HG03432 (cell line): ENCODE data around the gene SCAF1.
A peak's percentile ranks its signal among the peaks of the same experiment; 100 is the strongest.

Experiments
- ATAC-seq: cut with Tn5 transposase; IDR thresholded peaks from one replicate; pipeline ENCODE4 v1.9.1; 2021; ENCODE audit warnings: mild to moderate bottlenecking, moderate library complexity; ENCODE audit not compliant: unreplicated experiment

The SCAF1 gene

DNA sequence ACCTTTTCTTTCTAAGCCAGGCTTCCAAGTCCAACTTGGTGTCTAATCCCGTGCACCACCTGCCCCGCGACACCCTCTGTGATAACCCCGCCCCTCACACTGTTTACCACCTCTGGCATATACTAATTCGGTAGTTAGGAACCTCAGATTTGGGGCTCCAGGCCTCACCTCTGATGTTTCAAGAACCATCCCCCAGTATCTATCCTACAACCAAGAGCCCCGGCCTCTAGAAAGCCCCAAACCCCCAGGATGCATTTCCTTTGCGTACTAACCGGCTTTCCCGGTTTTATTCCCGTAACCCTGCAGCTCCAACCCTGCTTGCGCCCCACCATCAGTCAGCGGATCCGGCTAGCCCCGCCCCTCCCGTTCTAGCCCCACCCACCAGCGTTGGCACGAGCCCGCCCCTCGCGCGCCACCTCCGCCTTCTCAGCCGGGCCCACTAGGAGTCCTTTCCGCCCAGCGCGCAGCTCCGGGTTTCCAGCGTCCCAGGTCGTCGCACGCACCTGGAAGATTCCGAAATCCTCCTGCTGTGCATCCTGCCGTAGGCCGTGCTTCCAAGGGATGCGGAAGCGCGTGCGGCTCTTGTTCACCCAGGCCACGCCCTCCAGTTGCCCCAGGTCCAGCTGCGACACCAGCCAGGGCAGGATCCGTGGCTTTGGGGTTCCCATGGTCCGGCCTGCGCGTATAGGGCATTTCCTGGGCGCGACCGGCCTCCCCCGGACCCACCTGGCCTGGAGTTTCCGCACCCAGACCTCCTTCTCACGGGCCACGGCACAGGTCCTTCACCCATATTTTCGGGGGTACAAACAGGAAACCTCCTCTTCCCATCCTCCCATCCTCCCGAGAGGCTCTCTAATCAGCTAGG, 22.4 kb downstream of the SCAF1 start:
- ATAC-seq: peak; percentile 47

DNA sequence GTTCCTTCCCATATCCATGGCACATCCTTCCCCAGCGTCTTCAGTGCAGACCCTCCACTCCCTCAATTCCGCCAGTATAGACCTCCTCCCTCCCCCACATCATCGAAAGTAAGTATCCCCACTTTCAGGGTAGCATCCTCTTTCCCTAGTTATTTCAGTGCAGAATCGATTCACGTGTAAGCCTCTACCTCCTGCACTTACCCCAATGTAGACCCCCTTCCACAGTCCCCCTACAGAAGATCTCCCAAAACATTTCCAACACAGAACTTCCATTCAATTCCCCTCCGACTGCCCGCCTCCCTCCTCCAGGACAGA, 23.0 kb downstream of the SCAF1 start:
- ATAC-seq: no peak

DNA sequence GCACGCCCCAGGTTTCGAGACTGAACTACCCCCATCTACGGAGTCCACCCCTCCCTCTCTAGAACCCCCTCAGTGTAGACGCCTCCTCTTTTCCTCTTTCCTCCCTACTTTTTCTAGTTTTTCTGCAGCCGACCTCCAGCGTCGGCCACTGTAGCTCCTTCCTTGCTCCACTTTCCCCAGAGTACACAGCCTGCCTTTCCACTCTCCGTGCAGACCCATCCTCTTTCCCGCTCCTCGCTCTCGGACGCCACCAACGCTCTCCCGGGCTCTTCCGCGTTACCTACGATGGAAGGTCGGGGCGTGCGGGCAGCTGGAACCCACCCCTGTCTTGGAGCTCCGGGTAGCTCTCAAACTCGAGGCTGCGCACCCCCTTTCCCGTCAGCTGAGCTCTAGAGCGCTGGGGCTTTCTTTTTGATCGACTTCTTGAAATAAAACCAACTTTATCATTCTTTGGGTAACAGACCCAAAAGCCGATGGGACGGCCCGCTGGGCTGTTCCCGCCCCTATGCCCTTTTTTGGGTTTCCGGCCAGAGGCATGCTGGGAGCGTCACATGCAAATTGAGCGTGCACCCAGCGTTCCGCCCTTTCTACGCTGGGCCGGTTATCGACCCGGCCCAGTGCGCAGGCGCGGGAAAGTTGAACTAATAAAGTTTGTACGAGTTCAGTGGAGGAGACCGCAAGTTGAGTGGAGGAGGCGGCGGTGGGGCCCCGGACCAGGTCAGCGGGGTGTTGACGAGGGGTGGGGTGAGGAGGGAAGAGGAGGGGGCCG, 23.5 kb downstream of the SCAF1 start, which contains the start of the genes BCL2L12 and IRF3:
BCL2L12 (plus strand) TSS at position 583 of the 769 bp plus-strand sequence. CDS start 760 bp downstream, outside the sequence.
IRF3 (minus strand) TSS at position 507 of the 769 bp plus-strand sequence. CDS start 1,019 bp downstream, outside the sequence.
- ATAC-seq: peak; percentile 71

DNA sequence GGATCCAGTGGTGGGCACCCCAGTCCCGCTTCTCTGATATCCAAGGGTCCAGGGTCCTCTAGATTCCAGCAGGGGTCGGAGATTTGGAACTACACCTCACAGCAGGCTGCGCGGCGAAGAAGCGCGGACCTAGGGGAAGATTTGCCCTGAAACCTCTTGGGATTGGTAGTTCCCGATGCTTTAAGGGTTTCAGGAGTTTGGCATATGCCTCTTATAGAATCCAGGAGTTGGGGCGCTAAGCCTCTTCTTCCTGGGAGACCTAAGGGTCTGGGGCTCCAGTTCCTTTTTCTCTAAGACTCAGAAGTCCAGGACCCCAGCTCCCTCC, 24.1 kb downstream of the SCAF1 start:
- ATAC-seq: no peak

DNA sequence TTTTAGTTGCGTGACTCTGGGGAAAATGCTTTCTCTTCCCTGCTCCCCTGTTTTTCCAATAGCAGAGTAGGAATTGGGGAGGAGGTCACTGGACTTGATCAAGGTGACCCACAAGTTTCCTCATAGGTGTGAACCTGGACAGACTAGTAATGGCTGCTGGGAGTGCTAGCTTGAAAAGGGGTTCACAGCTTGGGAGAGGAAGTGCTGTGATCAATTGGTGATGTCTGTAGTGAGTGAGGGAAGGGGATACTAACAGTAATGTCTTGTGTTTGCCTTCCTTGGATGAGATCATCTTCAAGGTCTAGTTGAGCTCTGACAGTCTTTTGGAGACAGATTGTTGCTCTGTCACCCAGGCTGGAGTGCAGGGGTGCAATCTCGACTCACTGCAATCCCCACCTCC, 25.5 kb downstream of the SCAF1 start:
- ATAC-seq: no peak

DNA sequence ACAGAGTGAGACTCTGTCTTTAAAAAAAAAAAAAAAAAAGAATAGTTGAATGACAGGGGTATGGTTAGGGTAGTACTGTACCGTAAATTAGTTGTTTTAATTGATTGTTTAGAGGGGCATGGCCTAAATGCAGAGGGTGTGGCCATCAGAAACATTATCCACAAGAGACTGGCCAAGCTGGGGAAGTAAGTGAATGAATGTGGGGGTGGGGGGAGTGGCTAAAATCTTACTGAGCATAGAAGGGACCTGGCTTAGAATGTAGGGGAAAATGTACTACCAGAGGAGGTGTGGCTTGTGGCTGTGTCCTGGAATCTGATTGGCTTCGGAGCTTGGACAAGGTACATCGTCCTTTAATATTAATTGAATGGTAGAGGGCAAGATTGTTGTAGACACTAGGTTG, 27.5 kb downstream of the SCAF1 start:
- ATAC-seq: no peak

DNA sequence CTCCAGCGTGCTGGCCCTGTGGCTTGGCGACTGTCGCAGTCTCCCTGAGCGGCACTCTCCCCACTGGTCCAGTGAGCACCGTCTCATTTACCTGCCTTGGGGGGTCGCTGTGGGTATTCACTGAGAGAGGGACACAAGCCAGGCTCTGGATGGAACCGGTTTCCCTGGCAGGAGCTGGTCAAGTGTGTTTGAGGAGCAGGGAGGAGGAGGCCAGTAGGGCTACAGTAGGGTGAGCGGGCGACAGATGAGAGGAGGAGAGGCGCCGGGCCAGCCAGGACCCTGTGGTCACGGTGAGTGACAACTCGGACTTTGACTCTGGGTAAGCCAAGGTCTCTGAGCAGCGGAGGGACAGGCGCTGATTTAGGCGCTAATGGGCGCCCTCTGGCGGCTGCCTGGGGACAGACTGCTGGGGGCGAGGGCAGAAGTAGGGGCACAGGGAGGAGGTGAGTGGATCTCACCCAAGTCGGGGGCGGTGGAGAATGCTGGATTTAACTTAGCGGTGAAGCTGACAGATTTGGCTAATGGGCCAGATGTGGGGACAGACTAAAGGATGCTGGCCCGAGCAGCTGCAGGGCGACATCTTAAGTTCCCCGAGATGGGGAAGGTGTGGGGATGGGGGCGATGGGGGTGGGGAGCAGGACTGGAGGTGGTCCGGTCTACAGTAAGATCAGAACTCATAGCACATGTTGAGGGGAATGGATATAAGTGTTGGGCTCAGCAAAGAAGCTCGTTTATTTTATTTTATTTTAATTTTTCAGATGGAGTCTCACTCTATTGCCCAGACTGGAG, 30.3 kb downstream of the SCAF1 start:
- no peak for ATAC-seq

DNA sequence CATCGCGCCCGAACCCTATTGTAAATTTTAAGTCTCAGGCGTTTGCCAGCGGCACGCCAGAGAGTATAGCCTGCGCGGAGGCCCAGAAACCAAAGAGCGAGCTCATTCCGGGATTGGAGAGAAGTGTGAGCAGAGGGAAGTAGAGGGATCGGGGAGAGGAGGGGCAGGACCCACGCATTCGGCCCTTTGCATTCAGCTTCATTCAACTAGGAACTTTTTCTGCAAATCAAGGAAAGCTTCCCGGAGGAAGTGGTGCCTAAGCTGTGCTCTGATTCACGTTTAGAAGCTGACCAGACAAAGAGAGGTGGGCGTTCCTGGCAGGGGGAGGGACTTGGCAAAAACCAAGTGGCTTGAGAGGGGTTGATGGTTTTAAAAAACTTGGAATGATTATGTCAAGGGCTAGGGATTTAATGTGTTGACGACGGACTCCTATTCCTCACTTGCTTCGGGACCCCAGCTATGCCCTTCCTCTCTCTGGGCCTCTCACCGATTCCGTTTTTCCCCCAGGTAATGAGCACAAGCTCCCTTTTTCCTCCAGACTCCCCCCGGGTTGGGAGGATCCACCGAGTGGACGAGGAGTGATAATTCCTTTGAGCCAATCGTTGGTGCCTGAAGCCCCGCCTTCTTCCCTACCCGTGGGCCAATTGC, 34.3 kb downstream of the SCAF1 start:
- ATAC-seq: peak; percentile 24

DNA sequence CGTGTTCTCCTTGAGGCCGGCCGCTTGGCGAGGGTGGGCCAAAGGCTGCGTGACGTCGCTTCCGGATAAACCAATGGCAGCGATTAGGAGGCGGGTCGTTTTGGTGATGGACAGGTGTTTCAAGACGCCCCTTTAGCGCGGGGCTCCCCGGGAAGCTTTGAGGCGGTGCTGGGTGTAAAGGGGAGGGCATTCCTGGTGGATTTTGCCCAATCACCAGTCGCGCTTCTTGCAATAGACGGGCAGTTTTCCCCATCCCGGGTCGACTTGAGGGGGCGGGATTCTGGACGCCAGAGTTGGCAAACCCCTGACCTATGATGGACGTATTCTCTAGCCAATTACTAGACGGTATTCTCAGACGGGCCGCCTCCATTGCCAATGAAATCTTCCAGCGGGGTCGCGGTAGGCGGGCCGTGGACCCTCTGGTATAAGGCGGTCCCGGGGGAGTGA, 34.8 kb downstream of the SCAF1 start:
- ATAC-seq: peak; percentile 62

DNA sequence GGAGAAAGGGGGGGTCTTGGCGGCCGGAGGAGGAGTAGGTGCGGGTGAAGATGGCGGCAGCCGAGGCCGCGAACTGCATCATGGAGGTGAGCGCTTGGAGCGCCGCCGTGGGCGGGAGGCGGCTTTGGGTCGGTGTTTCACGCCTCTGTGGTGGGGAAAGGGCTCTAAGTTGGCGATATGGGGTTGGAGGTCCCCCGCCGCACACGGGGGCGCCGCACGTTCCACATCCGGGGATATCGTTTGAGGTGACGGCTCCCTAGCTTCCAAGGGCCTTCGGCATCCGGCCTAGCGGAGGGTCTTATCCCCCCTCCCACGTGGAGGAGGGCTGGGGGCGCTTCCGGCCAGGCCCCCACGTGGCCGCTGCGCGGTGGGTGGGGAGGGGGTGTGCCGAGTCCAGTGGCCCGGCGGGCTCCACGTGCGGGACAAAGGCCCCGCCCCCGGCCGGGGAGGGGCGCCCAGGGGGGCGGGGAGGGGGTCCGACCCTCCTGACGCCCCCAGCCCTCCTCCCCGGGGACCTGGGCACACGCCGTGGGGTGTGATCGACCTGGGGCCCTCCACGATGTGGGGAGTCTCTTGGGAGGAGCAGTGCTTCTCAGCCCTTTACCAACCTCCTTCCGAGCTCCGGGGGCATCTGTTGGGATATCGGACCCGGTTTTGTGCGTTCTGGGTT, 35.4 kb downstream of the SCAF1 start, which contains the start of gene PRMT1:
PRMT1 (plus strand) TSS at position 41 of the 670 bp plus-strand sequence; CDS start at position 51, 10 bp downstream.
- no peak for ATAC-seq

DNA sequence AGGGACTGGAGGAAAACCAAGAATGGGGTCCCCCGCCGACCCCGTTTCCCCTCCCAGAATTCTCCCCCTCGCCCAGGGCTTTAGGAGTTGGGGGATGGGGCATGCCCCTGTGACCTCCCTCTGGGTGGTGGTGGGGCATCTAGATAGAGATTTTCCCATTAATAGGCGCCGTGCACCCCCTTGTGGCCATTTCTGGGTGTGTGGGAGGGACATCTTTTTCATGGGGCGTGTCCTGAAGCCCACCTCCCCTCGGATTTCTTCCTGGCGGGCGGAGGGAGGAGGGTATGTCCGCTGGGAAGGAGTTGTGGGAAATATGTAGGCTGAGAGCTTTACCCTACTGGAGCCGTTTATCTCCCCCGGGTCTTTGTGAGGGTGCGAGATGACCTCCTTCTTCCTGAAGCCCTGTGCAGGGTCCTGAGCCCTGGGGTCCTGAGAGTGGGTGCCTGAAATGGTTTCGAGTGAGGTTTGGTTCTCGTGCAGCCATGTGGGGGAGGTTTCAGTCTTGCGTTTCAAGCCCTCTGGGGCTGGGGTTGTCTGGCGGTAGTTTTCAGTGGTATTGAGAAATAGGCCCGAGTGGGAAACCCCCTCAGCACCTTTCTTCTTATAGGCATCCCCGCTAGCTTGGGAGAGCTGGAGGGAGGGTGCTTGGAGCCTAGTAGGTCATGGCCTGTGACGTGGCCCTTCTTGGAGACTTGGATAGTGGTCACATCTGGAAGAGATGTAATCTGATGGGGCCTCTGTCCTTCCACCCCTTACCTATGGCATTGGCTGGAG, 36.1 kb downstream of the SCAF1 start:
- no peak for ATAC-seq

DNA sequence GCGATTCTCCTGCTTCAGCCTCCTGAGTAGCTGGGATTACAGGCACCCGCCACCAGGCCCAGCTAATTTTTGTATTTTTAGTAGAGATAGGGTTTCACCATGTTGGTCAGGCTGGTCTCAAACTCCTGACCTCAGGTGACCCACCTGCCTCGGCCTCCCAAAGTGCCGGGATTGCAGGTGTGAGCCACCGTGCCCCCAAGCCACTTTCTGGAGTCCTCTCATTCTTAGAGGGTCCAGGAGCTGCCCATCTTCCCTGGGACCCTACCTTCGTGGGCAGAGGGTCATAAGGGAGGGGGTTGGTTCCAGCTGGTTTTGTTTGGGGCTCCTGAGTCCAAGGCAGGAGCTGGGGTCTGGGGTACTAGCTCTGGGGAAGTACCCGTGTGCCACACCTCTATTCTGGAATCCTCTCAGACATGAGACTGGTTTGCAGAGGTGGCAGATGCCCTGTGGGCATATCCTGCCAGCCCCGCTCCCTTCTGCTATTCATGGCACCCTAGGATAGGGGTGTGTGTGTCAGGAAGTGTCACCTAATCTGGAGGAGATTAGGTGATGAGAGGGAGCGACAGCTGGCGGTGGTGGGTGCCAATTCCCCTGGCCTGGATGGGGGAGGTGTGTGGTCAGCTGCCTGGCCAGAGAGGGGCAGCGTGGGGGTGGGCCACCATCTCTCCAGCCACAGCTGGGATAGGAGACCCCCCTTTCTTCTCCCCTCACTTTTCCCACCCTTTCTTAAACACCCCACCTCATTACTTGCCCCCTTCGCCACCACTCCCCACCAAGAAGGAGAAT, 37.2 kb downstream of the SCAF1 start:
- no peak for ATAC-seq

DNA sequence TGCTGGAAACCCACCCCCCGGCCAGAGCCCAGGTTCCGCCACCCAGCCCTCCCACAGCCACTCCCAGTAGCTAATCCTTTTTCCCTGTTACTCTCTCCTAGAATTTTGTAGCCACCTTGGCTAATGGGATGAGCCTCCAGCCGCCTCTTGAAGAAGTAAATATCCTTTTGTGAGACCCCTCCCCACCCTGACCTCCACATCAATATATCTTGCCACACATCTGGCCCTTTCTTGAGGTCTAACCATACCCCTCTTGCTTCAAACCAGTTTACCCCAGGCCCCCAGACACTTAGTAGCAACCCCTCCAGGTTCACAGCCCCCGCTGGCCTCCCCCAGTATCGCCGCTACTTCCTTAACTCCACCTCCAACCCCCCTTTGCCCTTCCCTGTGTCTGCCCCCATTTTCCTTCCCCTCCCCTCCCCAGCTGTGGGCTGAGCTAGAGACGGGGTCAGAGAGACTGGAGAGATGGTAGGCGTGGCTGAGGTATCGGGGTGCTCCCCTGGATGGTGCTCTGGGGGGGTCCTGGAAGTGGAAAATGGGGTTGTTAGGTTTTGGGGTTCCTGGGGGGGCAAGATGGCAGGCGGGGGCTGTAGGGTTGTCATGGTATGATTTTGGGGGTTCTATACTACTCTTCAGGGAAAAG, 37.9 kb downstream of the SCAF1 start:
- no peak for ATAC-seq

DNA sequence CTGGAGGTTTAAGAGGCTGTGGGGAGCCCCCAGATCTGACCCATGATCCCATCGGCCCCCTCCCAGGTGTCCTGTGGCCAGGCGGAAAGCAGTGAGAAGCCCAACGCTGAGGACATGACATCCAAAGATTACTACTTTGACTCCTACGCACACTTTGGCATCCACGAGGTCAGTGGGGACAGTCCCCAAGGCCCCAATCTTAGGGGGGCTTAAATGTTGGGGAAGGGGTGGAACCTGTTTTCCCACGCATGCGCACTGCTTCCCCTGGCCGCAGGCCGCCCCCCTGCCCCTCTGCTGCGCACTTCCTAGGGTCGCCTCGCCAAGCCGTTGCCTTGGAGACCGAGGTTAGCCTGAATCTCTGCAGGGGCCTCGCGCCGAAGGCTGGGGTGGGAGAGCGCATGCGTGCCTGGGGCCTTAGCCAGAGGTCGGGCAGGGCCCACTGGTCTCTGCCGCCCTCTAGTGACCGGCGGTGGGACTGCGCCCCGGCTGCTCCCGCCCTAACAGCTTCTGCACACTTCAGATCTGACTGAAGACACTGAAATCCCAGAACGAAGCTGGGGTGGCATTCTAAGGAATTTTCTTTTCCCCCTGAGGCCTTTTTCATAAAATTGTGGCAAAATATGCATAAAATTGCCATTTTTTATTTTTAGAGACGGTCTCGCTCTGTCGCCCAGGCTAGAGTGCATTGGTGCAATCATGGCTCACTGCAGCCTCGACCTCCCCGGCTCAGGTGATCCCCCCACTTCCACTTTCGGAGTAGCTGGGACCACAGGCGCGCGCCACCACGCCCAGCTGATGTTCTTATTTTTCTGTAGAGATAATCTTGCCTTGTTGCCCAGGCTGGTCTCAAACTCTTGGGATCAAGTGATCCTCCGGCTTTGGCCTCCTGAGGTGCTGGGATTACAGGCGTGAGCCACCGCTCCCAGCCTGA, 38.7 kb downstream of the SCAF1 start:
- ATAC-seq: no peak

DNA sequence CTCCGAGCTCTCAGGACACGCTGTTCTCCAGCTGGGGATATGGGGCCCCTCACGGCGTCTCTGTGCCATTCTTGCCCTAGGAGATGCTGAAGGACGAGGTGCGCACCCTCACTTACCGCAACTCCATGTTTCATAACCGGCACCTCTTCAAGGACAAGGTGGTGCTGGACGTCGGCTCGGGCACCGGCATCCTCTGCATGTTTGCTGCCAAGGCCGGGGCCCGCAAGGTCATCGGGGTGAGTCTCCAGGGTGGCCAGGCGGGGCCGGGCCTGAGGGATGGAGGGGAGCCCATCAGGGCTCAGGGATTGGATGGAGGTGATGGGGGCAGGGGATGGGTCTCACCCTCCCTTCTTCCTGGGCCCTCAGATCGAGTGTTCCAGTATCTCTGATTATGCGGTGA, 39.8 kb downstream of the SCAF1 start:
- no peak for ATAC-seq

DNA sequence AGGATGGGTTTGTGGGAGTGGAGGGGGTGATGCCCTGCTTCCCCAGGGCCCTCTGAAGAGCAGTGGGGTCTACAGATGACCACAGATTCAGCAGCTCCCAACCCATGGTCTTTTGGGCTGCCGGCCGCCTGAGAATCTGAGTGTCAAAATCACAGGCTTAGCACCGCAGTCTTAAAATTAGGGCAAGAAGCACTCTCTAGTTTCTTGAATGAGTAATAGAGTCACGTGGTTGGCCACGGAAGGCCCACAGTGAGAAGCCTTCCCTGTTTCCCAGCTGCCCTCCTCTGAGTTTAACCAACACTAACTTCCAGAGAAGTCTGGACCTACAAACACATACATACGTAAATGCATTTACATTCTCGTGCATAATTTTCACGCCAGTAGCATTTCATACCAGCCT, 40.3 kb downstream of the SCAF1 start:
- ATAC-seq: no peak

DNA sequence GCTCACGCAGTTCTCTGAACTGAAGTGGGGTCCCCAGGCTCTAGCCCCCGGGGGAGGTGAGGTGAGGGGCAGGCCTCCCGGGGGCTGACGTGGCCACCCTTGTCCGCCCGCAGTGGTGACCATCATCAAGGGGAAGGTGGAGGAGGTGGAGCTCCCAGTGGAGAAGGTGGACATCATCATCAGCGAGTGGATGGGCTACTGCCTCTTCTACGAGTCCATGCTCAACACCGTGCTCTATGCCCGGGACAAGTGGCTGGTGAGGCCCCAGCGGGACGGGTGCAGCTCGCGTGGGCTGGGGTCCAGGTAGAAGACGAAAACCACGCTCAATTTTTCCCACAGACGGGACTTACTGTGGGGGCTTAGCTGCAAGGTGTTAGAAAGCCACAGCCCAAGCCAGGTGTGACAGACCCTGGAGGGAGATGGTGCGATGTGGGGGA, 41.8 kb downstream of the SCAF1 start:
- no peak for ATAC-seq
